COLO668 (cell line): ENCODE measurements around the gene C1orf232.
A peak's percentile ranks its signal among the peaks of the same experiment; 100 is the strongest.

ENCODE experiments used
- DNase-seq: peaks from one replicate; lab custom pipeline; 2025; ENCODE audit not compliant: unreplicated experiment; lab: John Stamatoyannopoulos, UW

Gene C1orf232

DNA sequence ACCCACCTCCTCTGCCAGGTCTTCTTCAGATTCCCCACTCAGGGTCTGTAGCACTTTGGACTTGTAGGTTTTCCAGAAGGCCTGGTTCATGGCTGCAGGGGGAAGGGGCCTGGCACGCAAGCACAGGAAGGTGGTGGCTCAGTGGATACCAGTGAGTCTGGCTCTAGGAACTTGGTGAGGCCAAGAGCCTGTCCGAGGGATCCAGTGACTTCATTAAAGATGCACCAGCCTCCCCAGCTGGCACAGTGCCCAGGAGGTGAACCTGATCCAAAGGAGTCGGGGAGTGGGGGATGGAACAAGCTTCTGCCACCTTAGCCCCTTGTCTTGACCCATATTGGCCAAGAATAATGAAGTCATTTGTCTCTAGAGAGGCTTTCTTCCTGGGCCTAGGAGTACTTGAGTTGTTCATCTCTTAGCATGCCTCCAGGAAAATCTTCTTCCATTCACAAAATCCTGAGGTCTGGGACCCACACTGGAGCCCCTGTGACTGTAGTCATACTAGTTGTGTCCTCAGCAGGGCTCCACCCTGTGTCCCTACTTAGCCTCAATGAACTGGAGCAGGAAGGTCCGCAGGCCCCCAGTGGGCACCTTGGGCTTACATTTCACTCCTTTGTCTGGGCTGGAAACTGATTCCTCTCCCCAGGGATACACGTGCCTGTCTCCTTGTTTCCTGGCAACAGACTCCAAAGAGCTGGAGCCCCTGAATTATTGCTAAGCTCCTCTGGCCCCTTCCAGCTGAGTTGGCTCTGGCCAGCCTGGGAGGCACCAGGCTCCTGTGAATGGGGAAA lies at the start of gene C1orf232:
C1orf232 (minus strand) TSS at position 554 of the 788 bp plus-strand sequence; CDS start at position 90, 464 bp downstream.
- peak; percentile 72 for DNase-seq

DNA sequence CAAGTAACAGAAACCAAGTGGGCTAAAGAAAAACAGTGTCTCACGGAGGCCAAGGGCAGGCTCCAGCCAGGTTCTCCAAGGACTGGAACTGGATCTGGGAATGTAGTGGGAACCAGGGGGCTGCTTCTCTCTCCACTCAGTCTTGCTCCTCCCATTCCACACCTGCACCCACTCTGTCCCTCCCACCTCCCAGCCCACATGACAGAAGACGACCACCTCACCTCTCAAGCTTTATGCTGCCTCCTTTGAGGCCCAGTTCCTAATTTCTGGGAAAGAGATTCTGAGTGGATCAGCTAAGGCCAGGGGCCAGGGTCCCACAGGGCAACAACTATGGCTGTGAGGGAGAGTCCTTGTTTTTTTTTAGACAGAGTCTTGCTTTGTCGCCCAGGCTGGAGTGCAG lies 46.5 kb upstream of the C1orf232 start:
- DNase-seq = no peak

DNA sequence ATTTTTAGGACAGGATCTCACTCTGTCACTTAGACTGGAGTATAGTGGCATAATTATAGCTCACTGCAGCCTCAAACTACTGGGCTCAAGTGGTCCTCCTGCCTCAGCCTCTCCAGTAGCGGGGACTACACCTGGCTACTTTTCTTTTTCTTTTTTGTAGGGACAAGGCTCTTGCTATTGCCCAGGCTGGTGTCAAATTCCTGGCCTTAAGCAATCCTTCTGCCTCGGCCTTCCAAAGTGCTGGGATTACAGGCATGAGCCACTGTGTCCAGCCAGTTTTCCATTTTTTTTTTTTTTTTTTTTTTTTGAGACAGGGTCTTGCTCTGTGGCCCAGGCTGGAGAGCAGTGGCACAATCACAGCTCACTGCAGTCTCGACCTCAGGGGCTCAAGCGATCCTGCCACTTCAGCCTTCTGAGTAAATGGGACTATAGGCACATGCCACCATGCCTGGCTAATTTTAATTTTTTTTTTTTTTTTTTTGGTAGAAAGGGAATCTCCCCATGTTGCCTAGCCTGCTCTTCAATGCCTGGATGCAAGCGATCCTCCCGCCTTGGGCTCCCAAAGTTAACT lies 44.7 kb upstream of the C1orf232 start:
- DNase-seq = no peak

DNA sequence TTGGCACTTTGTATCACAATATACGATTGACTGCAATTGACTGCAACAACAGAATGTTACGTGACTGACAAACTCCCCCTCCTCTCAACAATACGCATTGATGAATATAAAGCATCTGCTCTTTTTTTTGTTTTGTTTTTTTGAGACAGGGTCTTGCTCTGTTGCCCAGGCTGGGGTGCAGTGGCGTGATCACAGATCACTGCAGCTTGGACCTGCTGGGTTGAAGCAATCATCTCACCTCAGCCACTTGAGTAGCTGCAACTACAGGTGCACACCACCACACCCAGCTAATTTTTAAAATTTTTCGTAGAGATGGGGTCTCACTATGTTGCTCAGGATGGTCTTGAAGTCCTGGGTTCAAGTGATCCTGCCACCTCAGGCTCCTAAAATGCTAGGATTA lies 44.0 kb upstream of the C1orf232 start:
- DNase-seq = no peak

DNA sequence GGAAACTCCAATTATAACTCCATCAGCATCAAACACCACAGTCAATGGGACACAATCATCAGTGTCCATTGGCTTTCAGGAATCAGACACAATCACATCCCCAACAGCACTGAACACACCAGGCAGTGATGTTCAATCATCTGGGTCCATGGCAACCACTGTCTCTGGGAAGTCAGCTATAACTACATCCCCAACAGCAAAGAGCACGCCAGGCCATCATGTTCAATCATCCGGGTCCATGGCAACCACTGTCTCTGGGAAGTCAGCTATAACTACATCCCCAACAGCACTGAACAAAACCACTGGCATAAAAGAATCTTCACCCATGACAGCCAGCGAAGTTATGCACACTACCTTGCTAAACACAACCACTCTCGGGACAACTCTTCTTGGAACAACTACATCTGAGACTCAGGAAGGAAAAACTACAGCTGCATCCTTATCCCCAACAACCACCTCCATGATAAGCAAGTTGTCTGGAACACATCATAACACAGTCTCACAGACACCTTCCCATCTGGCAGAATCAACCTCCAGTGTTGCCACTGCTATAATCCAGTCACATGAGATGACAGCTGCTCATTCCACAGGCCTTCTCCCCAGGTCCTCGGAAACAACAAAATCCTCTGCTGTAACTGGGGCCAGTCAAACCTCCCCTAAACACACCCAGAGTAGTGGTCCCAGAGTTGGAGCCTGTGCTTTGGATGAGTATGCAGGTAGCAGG lies 41.5 kb upstream of the C1orf232 start:
- no peak for DNase-seq

DNA sequence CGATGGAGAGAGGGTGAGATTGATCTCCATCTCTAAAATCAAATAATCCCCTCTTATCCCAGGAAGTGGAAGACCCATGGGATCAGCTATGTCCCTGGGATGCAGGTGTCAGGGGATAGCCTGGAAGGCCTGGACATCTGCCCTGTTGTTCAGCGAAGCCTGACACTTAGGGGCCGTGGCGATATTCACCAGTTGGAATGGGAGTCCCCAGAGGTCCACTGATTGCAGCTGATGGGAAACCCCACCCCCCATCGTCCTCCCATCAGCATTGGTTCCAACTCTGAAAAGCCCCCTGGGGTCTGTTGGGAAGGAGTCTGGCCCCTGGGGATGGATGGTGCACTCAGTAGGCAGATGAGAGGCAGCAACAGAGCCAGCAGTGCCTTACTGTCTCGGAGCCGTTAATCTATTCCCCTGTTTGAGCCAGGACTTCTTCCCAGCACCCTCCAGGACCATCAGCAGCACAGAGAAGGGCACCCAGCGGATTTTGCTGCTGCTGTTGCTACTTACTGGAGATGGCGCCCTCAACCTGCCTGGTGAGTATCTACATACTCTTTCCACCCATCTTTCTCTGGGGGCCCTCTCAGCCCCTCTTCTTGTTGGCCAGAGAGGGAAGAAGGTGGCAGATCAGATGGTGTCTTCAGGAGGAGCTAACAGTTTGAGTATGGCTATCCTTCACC lies 35.0 kb upstream of the C1orf232 start:
- DNase-seq = no peak

DNA sequence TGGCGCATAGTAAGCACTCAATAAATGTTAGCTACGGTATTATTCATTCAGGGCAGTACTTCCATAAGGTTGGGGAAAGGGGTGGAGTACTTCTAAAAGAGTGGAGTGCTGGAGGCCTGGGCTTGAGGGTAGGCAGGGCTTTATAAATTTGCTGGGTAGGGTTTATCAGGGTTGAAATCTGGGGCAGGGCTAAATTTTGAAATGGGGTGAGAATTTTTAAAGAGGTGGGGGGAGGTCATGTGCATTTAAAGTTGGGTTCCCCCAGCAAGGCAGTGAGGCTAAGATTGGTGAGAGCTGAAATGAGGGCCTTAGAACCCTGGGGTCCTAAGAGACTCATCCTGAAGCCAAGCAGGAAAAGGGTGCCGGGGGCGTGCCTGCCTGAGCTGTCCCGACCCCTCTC lies 31.6 kb upstream of the C1orf232 start:
- no peak for DNase-seq

DNA sequence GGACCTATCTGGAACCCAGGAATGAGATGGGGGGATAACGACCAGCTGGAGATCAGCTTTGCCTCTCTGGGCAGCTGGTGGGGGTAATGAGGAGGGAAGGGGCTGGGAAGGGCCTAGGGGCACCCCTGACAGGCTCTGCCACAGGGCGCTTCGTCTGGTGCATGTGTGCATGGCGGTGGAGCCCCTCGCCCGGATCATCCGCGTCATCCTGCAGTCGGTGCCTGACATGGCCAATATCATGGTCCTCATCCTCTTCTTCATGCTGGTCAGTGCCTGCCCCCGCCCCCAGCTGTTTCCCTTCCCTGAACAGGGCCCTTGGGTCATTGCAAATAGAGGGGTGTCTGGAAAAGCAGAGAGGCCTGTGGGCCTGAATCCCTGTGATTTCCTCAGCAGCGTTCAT lies 29.1 kb upstream of the C1orf232 start:
- no peak for DNase-seq

DNA sequence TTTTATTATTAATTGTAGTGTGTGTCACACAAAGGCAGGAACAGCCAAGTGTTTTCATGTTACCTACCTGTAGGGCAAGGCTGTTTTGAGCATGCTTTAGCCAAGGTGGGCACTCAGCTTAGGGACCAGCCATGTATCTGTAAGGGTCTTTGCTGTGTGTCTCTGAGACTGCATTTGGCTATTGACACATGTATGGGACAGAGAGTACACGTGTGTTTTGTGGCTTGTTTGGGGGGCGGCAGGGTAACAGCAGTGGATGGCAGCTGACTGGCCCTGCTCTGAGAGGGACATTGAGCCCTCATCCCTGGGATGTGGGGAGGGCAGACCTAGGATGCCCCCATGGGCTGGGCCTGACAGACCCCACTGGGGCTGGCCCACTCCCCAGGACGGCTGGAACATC lies 28.5 kb upstream of the C1orf232 start:
- DNase-seq = no peak

DNA sequence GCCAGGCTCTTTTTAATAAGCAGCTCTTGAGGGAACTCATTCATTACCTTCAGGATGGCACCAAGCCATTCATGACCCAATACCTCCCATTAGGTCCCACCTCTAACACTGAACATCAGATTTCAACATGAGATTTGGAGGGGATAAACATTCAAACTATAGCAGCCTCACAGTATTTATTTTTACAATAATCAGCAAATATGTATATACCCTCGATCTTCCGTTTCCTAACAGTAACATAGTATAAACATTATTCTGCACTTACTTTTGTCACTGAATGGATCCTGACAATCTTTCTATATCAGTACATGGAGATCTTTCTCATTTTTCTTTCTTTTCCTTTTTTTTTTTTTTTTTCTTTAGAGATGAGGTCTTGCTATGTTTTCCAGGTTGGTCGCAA lies 27.0 kb upstream of the C1orf232 start:
- no peak for DNase-seq

DNA sequence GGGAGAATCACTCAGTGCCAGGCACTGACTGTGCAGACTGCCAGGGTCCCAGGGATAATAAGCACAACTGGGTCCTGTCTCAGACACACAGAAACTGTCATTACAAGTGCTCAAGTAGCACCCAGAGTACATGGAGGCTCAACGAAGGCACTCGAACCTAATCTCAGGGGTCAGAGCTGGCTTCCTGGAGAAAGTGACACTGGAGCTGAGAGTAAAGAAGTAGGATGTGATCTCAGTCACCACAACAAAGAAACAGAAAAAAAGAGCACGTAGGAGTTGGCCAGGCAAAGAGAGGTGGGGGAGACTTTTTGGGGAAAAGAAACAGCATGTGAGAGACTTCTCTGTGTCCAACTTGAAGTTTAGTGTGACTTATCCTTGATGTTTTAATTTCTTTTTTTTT lies 23.0 kb upstream of the C1orf232 start:
- no peak for DNase-seq

DNA sequence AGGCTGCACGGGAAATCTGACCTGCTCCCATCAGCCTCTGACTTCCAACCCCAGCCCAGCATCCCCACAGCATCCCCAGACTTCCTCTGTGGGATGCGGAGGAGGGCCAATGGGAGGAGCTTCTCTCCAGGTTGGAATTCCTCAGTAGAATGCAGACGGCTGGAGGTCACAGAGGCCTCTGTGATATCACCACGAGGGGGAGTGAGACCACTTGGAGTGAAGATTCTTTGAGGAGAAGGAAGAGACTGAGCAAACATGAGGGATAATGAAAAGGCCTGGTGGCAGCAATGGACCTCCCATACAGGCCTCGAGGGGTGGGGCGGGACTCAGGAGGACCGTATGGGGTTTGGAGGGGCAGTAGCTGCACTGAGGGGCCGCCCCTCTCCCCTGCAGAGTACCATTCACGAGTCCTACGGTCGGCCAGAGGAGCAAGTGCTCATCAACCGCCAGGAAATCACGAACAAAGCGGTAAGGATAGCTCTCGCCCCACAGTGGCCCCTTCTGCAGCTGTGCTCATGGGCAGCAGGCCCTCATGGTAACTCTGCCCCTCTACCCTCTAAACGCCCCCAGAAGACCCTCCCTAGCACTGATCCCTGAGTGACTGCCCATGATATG lies 21.7 kb upstream of the C1orf232 start, which contains the start of gene CATSPER4:
CATSPER4 (plus strand) TSS at position 230 of the 615 bp plus-strand sequence; CDS start at position 256, 26 bp downstream.
- peak; percentile 33 for DNase-seq

DNA sequence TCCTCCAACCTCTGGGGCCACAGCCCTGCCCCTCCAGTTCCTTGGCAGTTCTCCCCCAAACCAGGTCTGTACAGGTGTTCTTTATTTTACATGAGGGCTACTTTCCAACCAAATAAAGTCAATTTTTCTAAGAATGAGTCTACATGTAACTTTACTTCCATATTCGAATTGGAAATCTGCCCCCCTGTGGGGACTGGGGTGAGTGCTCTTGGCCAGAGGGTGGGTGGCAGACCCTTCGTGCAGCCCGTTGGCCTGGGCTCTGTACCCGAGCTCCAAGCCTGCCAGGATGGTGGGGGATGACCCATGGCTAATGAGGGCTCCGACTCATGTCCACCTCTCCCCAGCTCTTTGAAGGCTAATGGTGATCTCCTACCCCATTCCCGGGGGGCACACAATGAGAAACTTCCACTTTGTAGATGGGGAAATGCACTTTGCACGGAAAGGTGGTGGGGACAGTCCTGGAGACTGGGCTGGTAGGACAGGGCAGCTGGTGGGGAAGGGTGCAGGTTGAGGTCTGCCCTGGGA lies 21.1 kb upstream of the C1orf232 start:
- no peak for DNase-seq

DNA sequence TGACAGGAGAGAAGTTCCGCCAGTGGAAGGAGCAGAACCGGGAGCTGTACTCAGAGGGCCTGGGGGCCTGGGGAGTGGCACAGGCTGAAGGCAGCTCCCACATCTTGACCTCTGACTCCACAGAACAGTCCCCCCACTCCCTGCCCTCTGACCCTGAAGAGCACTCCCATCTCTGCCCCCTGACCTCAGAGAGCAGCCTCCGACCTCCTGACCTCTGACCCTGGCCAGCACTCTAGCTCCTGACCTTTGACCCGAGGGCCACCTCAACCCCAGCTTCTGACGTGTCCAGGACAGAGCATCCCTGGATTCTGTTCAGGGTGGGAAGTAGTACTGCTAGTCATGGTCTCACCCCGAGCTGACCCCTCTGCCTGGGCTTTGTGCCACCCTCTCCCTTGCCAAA lies 20.6 kb upstream of the C1orf232 start:
- no peak for DNase-seq

DNA sequence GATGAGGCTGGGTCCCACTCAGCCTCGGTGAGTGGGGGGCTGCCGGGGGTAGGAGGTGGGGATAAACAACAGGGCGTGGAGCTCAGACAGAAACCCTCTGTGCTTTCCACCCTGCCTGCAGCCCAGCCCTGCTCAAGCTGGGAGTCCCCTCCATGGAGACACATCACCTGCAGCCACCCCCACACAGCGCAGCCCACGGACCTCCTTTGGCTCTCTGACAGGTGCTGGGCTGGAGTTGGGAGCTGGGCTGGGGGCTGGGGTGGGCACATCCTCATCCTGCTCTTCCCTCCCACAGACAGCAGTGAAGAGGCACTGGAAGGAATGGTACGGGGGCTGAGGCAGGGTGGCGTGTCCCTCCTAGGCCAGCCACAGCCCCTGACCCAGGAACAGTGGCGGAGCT lies 19.7 kb upstream of the C1orf232 start:
- DNase-seq = no peak

DNA sequence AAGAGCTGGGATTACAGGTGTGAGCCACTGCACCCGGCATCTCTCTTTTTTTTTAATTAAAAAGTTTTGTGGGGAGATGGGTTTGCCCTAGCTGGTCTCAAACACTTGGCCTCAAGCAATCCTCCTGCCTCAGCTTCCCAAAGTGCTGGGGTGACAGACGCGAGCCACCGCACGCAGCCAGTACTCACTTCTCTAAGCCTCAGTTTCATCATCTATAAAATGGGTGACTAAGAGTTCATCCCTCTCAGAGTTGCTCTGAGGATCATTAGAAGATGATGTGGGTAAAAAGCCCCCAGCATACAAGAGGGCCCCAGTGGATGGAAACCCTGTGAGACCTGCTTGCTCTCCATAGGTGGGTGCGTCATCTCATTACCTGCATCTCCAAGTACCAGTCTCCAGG lies 19.1 kb upstream of the C1orf232 start:
- DNase-seq = no peak

DNA sequence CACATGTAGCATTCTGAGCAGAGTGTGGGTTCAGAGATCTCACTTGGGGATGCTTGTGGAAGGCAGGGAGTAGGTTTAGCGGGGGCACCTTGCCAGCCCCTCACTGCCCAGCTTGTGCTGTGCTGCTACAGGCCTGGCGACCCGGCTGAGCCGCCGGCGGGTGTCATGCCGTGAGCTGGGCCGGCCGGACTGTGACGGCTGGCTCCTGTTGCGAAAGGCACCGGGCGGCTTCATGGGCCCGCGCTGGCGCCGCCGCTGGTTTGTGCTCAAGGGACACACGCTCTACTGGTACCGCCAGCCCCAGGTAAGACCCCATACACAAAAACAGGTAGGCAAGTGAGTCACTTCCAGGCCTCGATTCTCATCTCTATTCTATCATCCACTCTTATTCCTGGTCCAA lies 16.1 kb upstream of the C1orf232 start:
- DNase-seq = no peak

DNA sequence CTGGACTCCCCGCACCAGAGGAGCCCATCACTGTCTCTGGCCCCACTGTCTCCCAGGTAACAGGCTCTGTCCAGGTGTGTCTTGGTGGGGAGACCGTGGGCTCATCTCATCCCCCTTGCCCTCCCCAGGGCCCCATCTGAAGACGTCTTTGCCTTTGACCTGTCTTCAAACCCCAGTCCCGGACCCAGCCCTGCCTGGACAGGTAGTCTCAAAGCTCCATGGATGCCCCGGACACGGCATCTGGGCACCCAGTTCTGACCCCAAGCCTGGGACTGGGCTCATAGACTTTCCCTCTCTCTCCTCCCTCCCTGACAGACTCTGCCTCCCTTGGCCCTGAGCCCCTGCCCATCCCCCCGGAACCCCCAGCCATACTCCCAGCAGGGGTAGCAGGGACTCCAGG lies 15.3 kb upstream of the C1orf232 start:
- no peak for DNase-seq

DNA sequence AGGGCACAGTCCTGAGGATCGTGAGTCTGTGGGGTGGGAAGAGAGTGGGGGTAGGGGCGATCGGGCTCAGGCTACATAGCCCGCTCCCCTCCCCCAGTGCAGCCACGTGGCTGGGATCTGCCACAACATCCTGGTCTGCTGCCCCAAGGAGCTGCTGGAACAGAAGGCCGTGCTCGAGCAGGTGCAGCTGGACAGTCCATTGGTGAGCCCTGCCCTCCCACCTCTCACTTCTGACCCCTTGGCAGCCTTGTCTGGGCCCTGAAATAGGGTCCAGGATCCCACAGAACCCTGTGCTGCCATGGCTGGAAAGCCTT lies 13.6 kb upstream of the C1orf232 start:
- no peak for DNase-seq

DNA sequence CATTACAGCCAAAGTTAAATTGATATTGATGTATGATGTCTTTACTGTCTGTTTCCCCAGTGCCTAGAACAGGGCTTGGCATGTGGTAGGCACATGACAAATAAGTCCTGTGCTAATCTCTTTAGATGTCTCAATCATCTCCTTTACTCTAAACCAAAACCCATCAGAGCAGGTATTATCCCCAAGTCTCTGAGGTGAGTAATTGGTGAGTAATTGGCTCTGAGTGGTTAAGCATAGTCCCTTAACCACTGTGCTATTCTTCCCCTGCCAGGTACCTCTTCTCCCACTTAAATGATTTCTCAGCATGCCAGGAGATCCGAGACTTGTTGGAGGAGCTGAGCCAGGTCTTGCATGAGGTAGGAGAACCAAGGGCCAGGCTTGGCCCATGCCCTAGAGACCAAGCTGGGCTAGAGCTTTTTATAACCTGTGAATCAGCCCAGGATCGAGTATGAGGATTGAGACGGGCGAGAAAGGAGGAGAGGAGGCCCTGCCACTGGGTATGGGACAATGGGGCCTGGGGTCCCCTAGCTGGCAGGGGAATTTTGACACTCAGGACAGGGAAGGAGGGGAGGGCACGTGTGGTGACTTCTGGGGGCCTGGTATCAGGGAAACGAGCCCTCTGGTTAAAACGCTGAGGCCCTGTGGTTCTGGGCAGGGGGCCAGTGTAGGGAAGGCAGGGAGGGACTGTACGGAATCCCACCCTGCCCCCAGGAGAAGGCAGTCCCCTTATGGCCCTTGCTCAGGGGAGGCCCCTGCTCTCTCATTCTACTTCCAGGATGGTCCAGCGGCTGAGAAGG lies 13.0 kb upstream of the C1orf232 start:
- DNase-seq = no peak
